ENCODE results near the gene FAT4. TPM values are rescaled to one million over a fixed set of nuclear protein-coding genes. Genes with fewer than 3 reads are reported as not detected.

Gene FAT4
- total RNA-seq, 2 donors from 2014 or later, result 3.3 to 3.6 TPM

GRCh38 chr4:125315576-125316400, 1.0 kb downstream of the FAT4 start:
- H3K4me3 ChIP-seq, result peak overlapping the region; percentile 73 to 88
- H3K36me3 ChIP-seq (replicated peaks in 1 of 2; ENCODE audit: insufficient read depth in 1 of 2, low read depth in 2 of 2), result no peaks in the 10 kb centered on the region
- intact Hi-C loops (cut with DNase I), result loop anchor here (10.0 kb wide), 1 partner anchor 429 kb away; no protein-coding TSS in a partner anchor
- peaks cover 28% of the 10 kb centered on the region for H3K4me1 ChIP-seq
- DNase-seq (peak; percentile 18 to 46 (median 32)), ATAC-seq (peak; percentile 35)
- TF ChIP-seq CTCF (IDR thresholded peaks at IDR 0.05) (peak in 1 of 7 experiments; percentile 4), POLR2A (IDR thresholded peaks at IDR 0.05) (no peak)
- peak overlapping the region in 3 of 4 donors; percentile 70 to 80 (median 77) for H3K27ac ChIP-seq
- H3K9me3 ChIP-seq, result no peaks in the 10 kb centered on the region
- 1% methylated on average over 29 to 51 of the region's 51 CpGs for whole genome bisulfite sequencing, 2 donors
- no peaks in the 10 kb centered on the region for H3K27me3 ChIP-seq

- 0 to 1% methylated on average over 19 to 25 of the region's 25 CpGs for WGBS, 2 donors
- H3K27ac ChIP-seq, result peak overlapping the region in 1 of 4 donors; percentile 11
- H3K4me1 ChIP-seq, result peaks cover 28% of the 10 kb centered on the region
- no peak for TF ChIP-seq POLR2A (IDR thresholded peaks at IDR 0.05)
- no peak for TF ChIP-seq CTCF (IDR thresholded peaks at IDR 0.05)
- H3K4me3 ChIP-seq, result peak overlapping the region in 1 of 2 donors; percentile 88
- H3K27me3 ChIP-seq, result no peaks in the 10 kb centered on the region
- ATAC-seq, result no peak
- no peaks in the 10 kb centered on the region for H3K9me3 ChIP-seq
- intact Hi-C loops (cut with DNase I), result loop anchor here (10.0 kb wide), 1 partner anchor 428 kb away; no protein-coding TSS in a partner anchor
- no peaks in the 10 kb centered on the region for H3K36me3 ChIP-seq (replicated peaks in 1 of 2; ENCODE audit: insufficient read depth in 1 of 2, low read depth in 2 of 2)
- peak; percentile 16 to 50 (median 32) for DNase-seq
Measured at GRCh38 chr4:125316401-125316790, 1.6 kb downstream of the FAT4 start.

- peaks cover 28% of the 10 kb centered on the region for H3K4me1 ChIP-seq
- intact Hi-C loops (cut with DNase I), result loop anchor here (10.0 kb wide), 1 partner anchor 428 kb away; no protein-coding TSS in a partner anchor
- H3K36me3 ChIP-seq (replicated peaks in 1 of 2; ENCODE audit: insufficient read depth in 1 of 2, low read depth in 2 of 2), result no peaks in the 10 kb centered on the region
- no peak overlapping the region for H3K27ac ChIP-seq
- TF ChIP-seq CTCF (IDR thresholded peaks at IDR 0.05) (peak in 2 of 7 experiments; percentile 6 to 19), POLR2A (IDR thresholded peaks at IDR 0.05) (peak in 2 of 3 donors; percentile 7)
- H3K27me3 ChIP-seq, result no peaks in the 10 kb centered on the region
- H3K9me3 ChIP-seq, result no peaks in the 10 kb centered on the region
- peak overlapping the region in 1 of 2 donors; percentile 88 for H3K4me3 ChIP-seq
- no peak for ATAC-seq
- DNase-seq, result peak in 2 of 4 donors; percentile 20 to 24
- WGBS, 2 donors, result 1 to 2% methylated on average over 16 to 66 of the region's 66 CpGs
Measured at GRCh38 chr4:125316791-125317524, 2.2 kb downstream of the FAT4 start.

- intact Hi-C loops (cut with DNase I), result loop anchor here (10.0 kb wide), 1 partner anchor 427 kb away; no protein-coding TSS in a partner anchor
- Histone ChIP-seq H3K27ac (no peak overlapping the region), H3K4me3 (peak overlapping the region in 1 of 2 donors; percentile 88), H3K9me3 (no peaks in the 10 kb centered on the region), H3K36me3 (replicated peaks in 1 of 2; ENCODE audit: insufficient read depth in 1 of 2, low read depth in 2 of 2) (no peaks in the 10 kb centered on the region), H3K27me3 (no peaks in the 10 kb centered on the region), H3K4me1 (peaks cover 28% of the 10 kb centered on the region)
- DNase-seq, result peak in 3 of 4 donors; percentile 13 to 49 (median 15)
- TF ChIP-seq POLR2A (IDR thresholded peaks at IDR 0.05), result peak in 1 of 3 donors; percentile 1
- TF ChIP-seq CTCF (IDR thresholded peaks at IDR 0.05), result no peak
- 9 to 43% methylated on average over 12 to 23 of the region's 23 CpGs for WGBS, 2 donors
- ATAC-seq, result no peak
Measured at GRCh38 chr4:125317525-125317877, 2.7 kb downstream of the FAT4 start.
